ENCODE data around the gene TRAF7. TPM values are rescaled to one million over a fixed set of nuclear protein-coding genes. Genes with fewer than 3 reads are reported as not detected.

The TRAF7 gene
- total and polyA plus RNA-seq, 2 of the 8 experiments (the other 6 are each of a cell fraction or from before 2014, with no cell fraction given) = 96.8 to 148 TPM

GRCh38 chr16:2212362-2213324 lies 57.1 kb downstream of the TRAF7 start:
- H3K9me3 ChIP-seq (ENCODE audit: insufficient read depth in 2 of 2, low read depth in 1 of 2, low read length in 1 of 2) = no peaks in the 10 kb centered on the region
- no peak overlapping the region for H4K5ac ChIP-seq (ENCODE audit: insufficient read length, low read depth, low read length)
- WGBS, 2 experiments (ENCODE audit: extremely low coverage in 1 of 2, insufficient coverage in 1 of 2, insufficient read length in 1 of 2, insufficient replicate concordance in 2 of 2, low coverage in 1 of 2, low lambda C conversion rate in 2 of 2, missing lambda C conversion rate in 1 of 2) = 92% methylated on average over 19 of the region's 19 CpGs; no CpG with 5 or more reads in 1 of the 2 experiments
- DNase-seq (ENCODE audit: low read depth in 1 of 2, low spot score in 2 of 2) (no peak), FAIRE-seq (no peak)
- no peak overlapping the region for H3K4ac ChIP-seq (replicated peaks; ENCODE audit: insufficient read length, low read depth, low read length)
- no peak overlapping the region for H2BK20ac ChIP-seq (ENCODE audit: low read length)
- TF ChIP-seq CTCF (IDR thresholded peaks at IDR 0.05; ENCODE audit: control extremely low read depth in 1 of 3, insufficient read depth in 1 of 3, low read depth in 1 of 3, low read length in 3 of 3) (no peak), POLR2A (IDR thresholded peaks at IDR 0.05; ENCODE audit: control extremely low read depth in 1 of 2, low read depth in 2 of 2, low read length in 2 of 2) (peak in 1 of 2 experiments; percentile 24; a peak in 1 of 3 replicates)
- peaks cover 4% of the 10 kb centered on the region for H3K79me1 ChIP-seq (ENCODE audit: low read depth, low read length)
- H3K4me1 ChIP-seq (replicated peaks in 1 of 4; ENCODE audit: control insufficient read depth in 3 of 4, insufficient read depth in 4 of 4, low read length in 3 of 4) = peaks cover 0 to 17% (median 5%) of the 10 kb centered on the region in 4 experiments; a peak in 5 of 7 replicates
- H3K27ac ChIP-seq (ENCODE audit: low read depth, low read length) = no peak overlapping the region
- H3K18ac ChIP-seq (ENCODE audit: extremely low read depth, low read length) = no peak overlapping the region
- H2BK5ac ChIP-seq (ENCODE audit: low read depth, low read length) = no peak overlapping the region
- no peaks in the 10 kb centered on the region for H3K27me3 ChIP-seq (replicated peaks in 1 of 4; ENCODE audit: control insufficient read depth in 3 of 4, extremely low read depth in 1 of 4, insufficient read depth in 3 of 4, low read length in 3 of 4)
- H3K79me2 ChIP-seq (ENCODE audit: control insufficient read depth in 1 of 2, insufficient read depth in 2 of 2, low read length in 2 of 2) = peaks cover 3 to 18% of the 10 kb centered on the region in 2 experiments; a peak in 3 of 4 replicates
- no peak overlapping the region for H3K23ac ChIP-seq (ENCODE audit: insufficient read length)
- H3K9ac ChIP-seq (replicated peaks in 1 of 4; ENCODE audit: extremely low read depth in 1 of 4, low read depth in 3 of 4, low read length in 3 of 4) = peak overlapping the region in 1 of 4 experiments; percentile 63; a peak in 2 of 7 replicates
- H2BK12ac ChIP-seq (ENCODE audit: low read depth, low read length) = no peak overlapping the region
- peaks cover 7 to 33% (median 15%) of the 10 kb centered on the region in 4 experiments; a peak in 6 of 8 replicates for H3K36me3 ChIP-seq (ENCODE audit: control insufficient read depth in 2 of 4, insufficient read depth in 4 of 4, low read length in 3 of 4)
- POLR2A ChIA-PET (ENCODE audit: partially characterized antibody) = interaction anchor here (0.6 to 15.1 kb wide), 12 partner anchors 9 to 219 kb away, joined by 3 to 156 read pairs (median 3); partner anchors contain the start of genes CASKIN1, E4F1 and TRAF7
- H2AFZ ChIP-seq (ENCODE audit: low read length) = no peak overlapping the region
- no peak overlapping the region for H2AK5ac ChIP-seq (ENCODE audit: low read depth, low read length)
- CTCF ChIA-PET (ENCODE audit: partially characterized antibody) = interaction anchor here (0.9 to 1.2 kb wide), 2 partner anchors 17 to 44 kb away, joined by 3 to 6 read pairs; no protein-coding TSS in a partner anchor
- peak overlapping the region; percentile 80 to 84; a peak in 3 of 4 replicates for H3K4me2 ChIP-seq (ENCODE audit: insufficient read depth in 1 of 2, low read depth in 2 of 2, low read length in 2 of 2)
- peak overlapping the region; percentile 5; the same call in 1 of the 2 replicates for H4K8ac ChIP-seq (ENCODE audit: extremely low read depth, insufficient read depth, low read length)
- H3K23me2 ChIP-seq (ENCODE audit: low read depth, low read length) = peaks cover 9% of the 10 kb centered on the region
- no peak overlapping the region for H4K91ac ChIP-seq (replicated peaks; ENCODE audit: insufficient read length, low read length)
- no peak overlapping the region for H3K56ac ChIP-seq (replicated peaks; ENCODE audit: insufficient read length, low read depth, low read length)
- H2BK15ac ChIP-seq (ENCODE audit: low read length) = no peak overlapping the region
- no peak overlapping the region for H2BK120ac ChIP-seq (replicated peaks; ENCODE audit: low read depth, low read length)
- peak overlapping the region; percentile 74 to 92 (median 78); a peak in 5 of 8 replicates for H3K4me3 ChIP-seq (ENCODE audit: extremely low read depth in 1 of 4, insufficient read depth in 2 of 4, low read depth in 3 of 4, low read length in 4 of 4)
- peaks cover 8 to 40% of the 10 kb centered on the region in 2 experiments for H4K20me1 ChIP-seq (replicated peaks in 1 of 2; ENCODE audit: control insufficient read depth in 1 of 2, insufficient read depth in 2 of 2, low read length in 2 of 2)
- H3K14ac ChIP-seq (ENCODE audit: insufficient read length) = no peak overlapping the region
